ENCODE results near the gene HCK.

- TF ChIP-seq CTCF (IDR thresholded peaks at IDR 0.05; ENCODE audit: insufficient read depth, low read length, poor library complexity, severe bottlenecking) (no peak), EZH2phosphoT487 (conservative IDR thresholded peaks at IDR 0.05; ENCODE audit: low read length) (no peak)
These were observed 46.7 kb downstream of the HCK start for GRCh38 chr20:32098786-32099185.
